CD4-positive, alpha-beta T cell treated with Interleukin-15 for 4 hours (primary cell): ENCODE results near the gene HERC5.
A peak's percentile ranks its signal among the peaks of the same experiment; 100 is the strongest.

Experiments used
- DNase-seq: peaks from one replicate; pipeline ENCODE4 v3.0.0-alpha.2; 2020; ENCODE audit warnings: low spot score

HERC5 gene

DNA sequence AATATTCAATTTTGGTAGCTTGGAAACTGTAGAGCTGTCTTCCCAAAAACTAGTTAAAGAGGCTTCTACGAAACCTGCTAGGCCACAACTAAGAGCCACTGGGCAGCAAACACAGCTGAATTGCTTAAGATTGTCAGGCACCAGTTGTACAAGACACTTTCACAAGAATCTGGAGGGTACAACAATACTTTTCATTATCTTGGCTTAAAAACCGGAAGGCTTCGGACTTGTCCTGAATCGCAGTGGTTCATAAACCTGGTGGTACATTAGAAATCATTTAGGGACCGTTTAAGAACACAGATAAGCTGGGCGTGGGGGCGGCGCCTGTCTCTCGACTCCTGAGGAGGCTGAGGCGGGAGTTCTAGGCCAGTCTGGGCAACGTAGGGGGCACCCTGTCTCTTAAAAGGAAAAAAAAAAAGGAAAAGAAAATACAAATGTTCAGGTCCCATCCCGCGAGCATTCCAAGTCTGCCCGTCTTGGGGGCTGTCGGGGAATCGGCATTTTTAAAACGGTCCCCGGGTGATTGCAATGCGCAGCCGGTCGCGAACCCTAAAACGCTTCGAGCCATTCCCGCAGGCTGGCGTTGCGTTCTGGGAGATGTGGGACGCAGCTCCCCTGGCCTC lies 65.9 kb downstream of the HERC5 start:
- no peak for DNase-seq

DNA sequence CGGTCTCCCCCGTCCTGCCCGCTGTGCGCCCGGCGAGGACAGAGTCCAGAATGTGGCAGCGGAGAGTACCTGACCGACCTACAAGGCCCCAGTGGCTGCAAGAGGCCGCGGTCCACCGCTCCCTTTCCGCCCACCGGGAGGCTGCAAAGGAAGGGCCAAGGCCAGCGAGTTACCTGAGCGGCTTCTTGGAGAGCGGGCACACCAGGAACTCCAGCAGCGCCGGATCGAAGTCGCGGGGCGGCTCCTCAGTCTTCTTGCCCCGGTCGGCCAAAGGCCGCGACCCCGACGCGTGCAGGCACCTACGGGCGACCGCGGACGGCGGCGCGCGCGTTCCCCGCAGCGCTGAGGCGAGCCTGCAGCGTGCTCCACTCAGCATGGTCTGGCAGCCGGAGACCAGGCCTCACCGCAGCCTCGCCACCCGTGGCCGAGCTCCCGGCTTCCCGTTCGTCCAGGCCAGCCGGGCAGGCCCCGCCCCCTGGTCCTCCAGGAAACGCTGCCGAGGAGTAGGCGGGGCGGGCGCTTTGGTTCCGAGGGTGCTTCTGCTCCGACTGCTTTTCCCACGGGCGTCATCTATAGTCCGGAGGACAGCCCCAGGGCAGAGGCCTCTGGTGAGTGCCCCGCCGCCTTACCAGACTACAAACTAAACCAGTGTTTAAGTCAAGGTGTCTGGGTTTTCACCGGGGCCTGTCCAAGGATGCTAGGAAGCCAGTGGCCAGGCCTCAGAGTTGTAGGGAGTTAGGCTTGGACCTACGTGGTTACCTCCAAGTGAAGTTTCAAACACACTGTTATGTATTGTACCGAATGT lies 66.6 kb downstream of the HERC5 start, which contains the start of gene PYURF:
PYURF (minus strand) TSS at position 452 of the 805 bp plus-strand sequence; CDS start at position 376, 76 bp downstream.
- DNase-seq: peak; percentile 76

DNA sequence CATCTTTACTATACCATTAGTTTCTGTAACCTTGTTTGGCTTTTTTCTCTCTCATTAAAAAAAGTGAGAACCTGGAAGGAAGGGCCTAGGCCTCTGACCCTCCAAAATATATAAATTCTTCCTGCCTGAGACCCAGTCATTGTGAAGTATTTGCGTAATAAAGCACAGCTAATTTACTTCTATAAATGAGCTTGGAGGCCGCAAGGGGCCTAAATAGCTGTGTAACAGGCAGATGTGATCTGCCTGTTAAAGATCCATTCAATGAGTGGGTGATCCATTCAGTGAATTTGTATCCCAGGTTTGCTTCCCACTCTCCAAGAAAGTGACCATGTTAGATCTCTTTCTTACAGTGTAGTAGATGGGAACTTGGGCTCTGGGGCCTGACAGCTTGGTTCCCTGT lies 67.3 kb downstream of the HERC5 start:
- no peak for DNase-seq

- DNase-seq: peak; percentile 19
Observed at GRCh38 chr4:88526221-88526815, 69.4 kb downstream of the HERC5 start.

GRCh38 chr4:88527787-88528186 lies 70.9 kb downstream of the HERC5 start:
- DNase-seq: no peak

- DNase-seq: no peak
Observed at GRCh38 chr4:88528861-88529260, 71.9 kb downstream of the HERC5 start.

- no peak for DNase-seq
Observed at GRCh38 chr4:88531549-88531948, 74.6 kb downstream of the HERC5 start.

- DNase-seq: no peak
Observed at GRCh38 chr4:88533088-88533790, 76.3 kb downstream of the HERC5 start.

DNA sequence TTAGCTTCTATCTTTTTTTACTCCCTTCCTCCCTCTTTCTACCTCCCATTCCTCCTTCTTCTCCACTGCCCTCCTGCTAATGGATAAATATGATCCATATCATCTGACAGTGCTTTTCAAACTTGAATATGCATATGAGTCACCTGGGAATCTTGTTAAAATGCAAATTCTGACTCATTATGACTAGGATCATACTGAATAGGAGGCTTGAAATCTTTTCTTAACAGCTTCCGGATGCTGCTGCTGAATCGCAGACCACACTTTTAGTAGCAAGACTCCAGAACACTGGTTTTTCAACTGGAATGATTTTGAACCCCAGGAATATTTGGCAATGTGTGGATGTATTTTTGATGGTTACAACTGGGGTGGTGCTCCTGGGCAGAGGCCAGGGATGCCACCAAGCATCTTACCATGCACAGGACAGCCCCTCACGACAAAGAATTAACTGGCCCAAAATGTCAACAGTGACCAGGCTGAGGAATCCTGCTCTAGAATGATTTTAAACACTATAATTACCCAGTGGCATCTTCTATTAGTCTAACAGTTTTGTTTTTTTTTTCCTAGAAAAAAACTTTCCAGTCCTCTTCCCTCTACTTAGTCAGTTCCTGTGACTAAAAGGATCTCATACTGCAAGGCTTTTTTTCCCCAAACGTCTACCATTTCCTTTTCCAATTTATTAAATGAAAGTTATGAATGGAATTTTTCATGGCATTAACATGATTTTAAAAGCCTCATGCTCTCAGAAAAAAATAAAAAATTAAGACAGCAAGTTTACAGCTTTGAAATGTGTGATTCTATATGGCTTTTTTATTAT lies 77.2 kb downstream of the HERC5 start:
- no peak for DNase-seq

- DNase-seq: no peak
Observed at GRCh38 chr4:88535090-88535755, 78.3 kb downstream of the HERC5 start.

DNA sequence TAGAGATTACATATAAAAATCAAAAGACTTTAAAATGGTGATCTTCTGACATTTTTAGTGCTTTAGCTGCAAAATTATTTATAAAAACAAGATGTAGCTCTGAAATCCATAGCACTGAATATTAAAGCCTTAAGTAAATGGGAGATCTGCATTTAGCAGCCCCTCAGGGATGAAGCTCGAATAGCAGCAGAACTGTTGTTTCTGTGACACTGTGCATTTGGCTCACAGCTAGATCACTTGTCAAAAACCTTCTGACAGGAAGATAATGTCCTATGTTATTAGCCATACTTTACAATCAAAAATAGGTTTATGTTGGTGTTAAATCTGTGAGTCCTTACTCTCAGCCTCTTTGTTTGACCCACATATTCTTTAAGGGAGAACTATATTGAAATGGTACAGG lies 80.8 kb downstream of the HERC5 start:
- DNase-seq: no peak

- DNase-seq: peak; percentile 78
Observed at GRCh38 chr4:88539322-88540068, 82.6 kb downstream of the HERC5 start.

GRCh38 chr4:88549815-88550214 lies 92.9 kb downstream of the HERC5 start:
- DNase-seq: no peak
